Bronchial epithelial cell (primary cell): ENCODE results near the gene HSPB7. TPM values are rescaled to one million over a fixed set of nuclear protein-coding genes. Genes with fewer than 3 reads are reported as not detected.

ENCODE experiments used
- DNase-seq: peaks from one replicate; pipeline ENCODE4 v3.0.0-alpha.2; 2010; ENCODE audit warnings: low read depth
- FAIRE-seq: peaks from 2 replicates; lab custom pipeline; 2011; peaks lifted over from hg19 to GRCh38; lab: Jason Lieb, UNC
- H3K27me3 ChIP-seq: 2 replicates; pipeline ENCODE4 v1.5.1; 2011; ENCODE audit warnings: low read length; ENCODE audit not compliant: control insufficient read depth, insufficient read depth
- H3K36me3 ChIP-seq: 2 replicates; pipeline ENCODE4 v1.5.1; 2011; ENCODE audit warnings: low read length; ENCODE audit not compliant: control insufficient read depth, insufficient read depth
- H3K4me3 ChIP-seq: 2 replicates; pipeline ENCODE4 v1.5.1; 2011; ENCODE audit warnings: mild to moderate bottlenecking, low read depth, low read length, control low read depth
- total RNA-seq: library from RNA; depleted of rRNA; stranded (reverse); fragments of >200 nt; gene quantifications from 2 replicates; pipeline ENCODE4 v1.2.1, GENCODE V29; 2014
- TF ChIP-seq, protein P1 (sequence below): IDR thresholded peaks from 2 replicates; pipeline ENCODE4 v1.5.1; 2011; ENCODE audit warnings: mild to moderate bottlenecking, moderate library complexity, low read length, control low read depth, inconsistent platforms; ENCODE audit not compliant: insufficient read depth, severe bottlenecking

HSPB7 gene
- total RNA-seq, 1 donor from 2014 or later, result not detected

- TF ChIP-seq, protein P1, sequence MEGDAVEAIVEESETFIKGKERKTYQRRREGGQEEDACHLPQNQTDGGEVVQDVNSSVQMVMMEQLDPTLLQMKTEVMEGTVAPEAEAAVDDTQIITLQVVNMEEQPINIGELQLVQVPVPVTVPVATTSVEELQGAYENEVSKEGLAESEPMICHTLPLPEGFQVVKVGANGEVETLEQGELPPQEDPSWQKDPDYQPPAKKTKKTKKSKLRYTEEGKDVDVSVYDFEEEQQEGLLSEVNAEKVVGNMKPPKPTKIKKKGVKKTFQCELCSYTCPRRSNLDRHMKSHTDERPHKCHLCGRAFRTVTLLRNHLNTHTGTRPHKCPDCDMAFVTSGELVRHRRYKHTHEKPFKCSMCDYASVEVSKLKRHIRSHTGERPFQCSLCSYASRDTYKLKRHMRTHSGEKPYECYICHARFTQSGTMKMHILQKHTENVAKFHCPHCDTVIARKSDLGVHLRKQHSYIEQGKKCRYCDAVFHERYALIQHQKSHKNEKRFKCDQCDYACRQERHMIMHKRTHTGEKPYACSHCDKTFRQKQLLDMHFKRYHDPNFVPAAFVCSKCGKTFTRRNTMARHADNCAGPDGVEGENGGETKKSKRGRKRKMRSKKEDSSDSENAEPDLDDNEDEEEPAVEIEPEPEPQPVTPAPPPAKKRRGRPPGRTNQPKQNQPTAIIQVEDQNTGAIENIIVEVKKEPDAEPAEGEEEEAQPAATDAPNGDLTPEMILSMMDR, result no peak
- no peak overlapping the region for H3K4me3 ChIP-seq
- FAIRE-seq (no peak), DNase-seq (no peak)
- H3K27me3 ChIP-seq, result peaks cover 2% of the 10 kb centered on the region
- no peaks in the 10 kb centered on the region for H3K36me3 ChIP-seq
These were observed 3.0 kb downstream of the HSPB7 start for GRCh38 chr1:16014509-16015482.

GRCh38 chr1:16013908-16014258 is 4.0 kb downstream of the HSPB7 start:
- FAIRE-seq, result no peak
- TF ChIP-seq, protein P1, result no peak

DNA sequence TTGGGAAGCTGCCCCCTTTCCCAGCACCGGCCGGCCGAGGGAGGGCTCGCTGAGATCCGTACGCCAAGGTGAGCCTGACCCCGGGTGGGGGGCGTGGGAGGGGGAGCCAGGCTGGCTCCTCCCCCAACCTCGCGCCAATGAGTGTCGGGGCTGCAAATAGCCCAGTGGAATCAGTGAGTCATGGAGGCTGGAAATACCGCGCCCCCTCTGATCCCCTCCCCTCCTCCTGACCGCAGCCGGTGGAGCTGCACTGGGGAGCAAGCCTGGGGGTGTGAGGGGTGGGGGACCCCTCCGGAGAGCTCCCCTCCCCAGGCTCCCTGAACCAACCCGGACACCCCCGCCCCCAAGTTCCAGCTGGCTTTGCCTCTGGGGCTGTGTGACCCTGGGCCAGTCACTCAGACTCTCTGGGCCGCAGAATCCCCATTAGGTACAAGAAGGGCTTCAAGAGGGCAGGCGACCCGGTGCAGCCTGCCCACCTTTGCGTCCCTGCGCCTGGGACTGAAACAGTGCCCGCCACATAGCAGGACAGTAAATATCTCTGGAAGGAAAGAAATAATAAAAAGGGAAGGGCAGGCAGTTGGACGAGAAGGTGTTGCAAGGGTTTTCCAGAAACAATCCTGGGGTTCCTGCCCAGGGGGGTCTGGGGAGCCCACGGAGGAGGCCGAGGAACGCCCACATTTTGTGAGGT is 4.5 kb downstream of the HSPB7 start:
- Histone ChIP-seq H3K36me3 (no peaks in the 10 kb centered on the region), H3K4me3 (peak overlapping the region; percentile 36), H3K27me3 (no peaks in the 10 kb centered on the region)
- FAIRE-seq (no peak), DNase-seq (peak; percentile 44)
- TF ChIP-seq, protein P1, result no peak

More at GRCh38 chr1:16013908-16014258, 4.0 kb downstream of the HSPB7 start:
- Histone ChIP-seq H3K27me3 (no peaks in the 10 kb centered on the region), H3K36me3 (no peaks in the 10 kb centered on the region), H3K4me3 (no peak overlapping the region)
- no peak for DNase-seq

GRCh38 chr1:16012590-16013219 is 5.1 kb downstream of the HSPB7 start:
- Histone ChIP-seq H3K4me3 (peak overlapping the region; percentile 36), H3K27me3 (no peaks in the 10 kb centered on the region), H3K36me3 (no peaks in the 10 kb centered on the region)
- no peak for FAIRE-seq
- DNase-seq, result peak; percentile 28
- TF ChIP-seq, protein P1, result no peak

- no peak for DNase-seq
- Histone ChIP-seq H3K4me3 (no peak overlapping the region), H3K27me3 (no peaks in the 10 kb centered on the region), H3K36me3 (no peaks in the 10 kb centered on the region)
- TF ChIP-seq, protein P1, result no peak
- no peak for FAIRE-seq
These were observed 5.8 kb downstream of the HSPB7 start for GRCh38 chr1:16011936-16012589.
